ENCODE results near the gene CCKAR. TPM values are rescaled to one million over a fixed set of nuclear protein-coding genes. Genes with fewer than 3 reads are reported as not detected.

Gene CCKAR
- total RNA-seq, 1 donor from 2014 or later: not detected

DNA sequence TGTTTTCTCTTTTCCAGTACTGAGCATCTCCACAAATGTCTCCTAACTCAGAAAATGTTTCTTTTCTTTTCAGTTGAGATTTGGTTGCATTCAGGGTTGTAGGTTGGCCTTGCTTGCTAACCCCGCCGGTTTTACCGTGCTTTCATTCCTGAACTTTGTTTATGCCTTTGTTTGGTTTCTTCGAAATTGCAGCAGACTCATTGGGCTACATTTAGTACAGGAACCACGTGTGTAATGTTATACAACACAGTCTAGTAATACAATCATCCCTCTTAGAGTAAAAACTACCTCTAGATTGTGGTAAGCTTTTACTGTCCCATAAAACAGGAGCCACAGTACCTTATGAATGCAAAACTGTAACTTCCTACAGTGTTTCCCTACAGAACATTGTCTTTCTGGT lies 57.9 kb downstream of the CCKAR start:
- no peak for ATAC-seq
- Histone ChIP-seq H3K36me3 (peaks cover 48% of the 10 kb centered on the region), H3K4me3 (no peak overlapping the region), H3K4me1 (peaks cover 6% of the 10 kb centered on the region), H3K9me3 (no peaks in the 10 kb centered on the region), H3K27me3 (no peaks in the 10 kb centered on the region), H3K27ac (no peak overlapping the region)
- DNase-seq: no peak
- TF ChIP-seq, protein P1, sequence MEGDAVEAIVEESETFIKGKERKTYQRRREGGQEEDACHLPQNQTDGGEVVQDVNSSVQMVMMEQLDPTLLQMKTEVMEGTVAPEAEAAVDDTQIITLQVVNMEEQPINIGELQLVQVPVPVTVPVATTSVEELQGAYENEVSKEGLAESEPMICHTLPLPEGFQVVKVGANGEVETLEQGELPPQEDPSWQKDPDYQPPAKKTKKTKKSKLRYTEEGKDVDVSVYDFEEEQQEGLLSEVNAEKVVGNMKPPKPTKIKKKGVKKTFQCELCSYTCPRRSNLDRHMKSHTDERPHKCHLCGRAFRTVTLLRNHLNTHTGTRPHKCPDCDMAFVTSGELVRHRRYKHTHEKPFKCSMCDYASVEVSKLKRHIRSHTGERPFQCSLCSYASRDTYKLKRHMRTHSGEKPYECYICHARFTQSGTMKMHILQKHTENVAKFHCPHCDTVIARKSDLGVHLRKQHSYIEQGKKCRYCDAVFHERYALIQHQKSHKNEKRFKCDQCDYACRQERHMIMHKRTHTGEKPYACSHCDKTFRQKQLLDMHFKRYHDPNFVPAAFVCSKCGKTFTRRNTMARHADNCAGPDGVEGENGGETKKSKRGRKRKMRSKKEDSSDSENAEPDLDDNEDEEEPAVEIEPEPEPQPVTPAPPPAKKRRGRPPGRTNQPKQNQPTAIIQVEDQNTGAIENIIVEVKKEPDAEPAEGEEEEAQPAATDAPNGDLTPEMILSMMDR (IDR thresholded peaks at IDR 0.05): no peak
- intact Hi-C loops (cut with DNase I): no loop called here

DNA sequence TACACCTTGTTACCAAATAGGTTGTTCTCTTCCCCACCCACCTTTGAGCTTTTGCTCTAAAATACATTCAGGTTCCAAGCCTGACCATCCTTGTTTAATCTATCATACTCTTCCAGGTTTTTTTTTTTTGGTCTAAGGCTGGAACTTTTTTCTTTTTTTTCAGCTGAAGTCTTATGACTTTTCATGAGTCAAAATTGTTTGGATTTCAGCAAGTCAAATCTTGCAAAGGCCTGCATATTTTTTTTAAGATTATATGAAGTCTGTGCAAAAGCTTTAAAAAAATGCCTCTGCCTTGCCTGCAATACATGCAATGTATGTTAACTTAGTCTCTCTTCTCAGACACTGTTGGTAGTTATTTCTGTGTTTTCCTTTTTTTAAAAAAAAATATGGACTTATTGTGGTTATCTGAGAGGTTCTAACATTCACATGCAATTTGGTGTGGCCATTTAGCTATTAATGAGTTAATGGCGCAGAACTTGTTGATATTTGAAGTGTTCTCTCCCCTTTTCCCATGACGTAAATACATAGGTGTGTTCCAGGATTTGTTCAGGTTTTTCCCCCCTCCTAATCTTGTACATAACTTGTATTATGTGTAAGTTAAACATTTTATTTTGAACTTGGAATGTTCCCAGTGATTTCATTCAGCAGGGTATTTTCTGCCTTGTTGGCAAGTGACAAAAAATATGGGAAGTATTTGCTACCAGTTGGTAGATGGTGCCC lies 58.7 kb downstream of the CCKAR start:
- DNase-seq (no peak), ATAC-seq (no peak)
- H3K36me3 ChIP-seq: peaks cover 49% of the 10 kb centered on the region
- no peak overlapping the region for H3K4me3 ChIP-seq
- TF ChIP-seq, protein P1 (IDR thresholded peaks at IDR 0.05): no peak
- intact Hi-C loops (cut with DNase I): no loop called here
- H3K27ac ChIP-seq: no peak overlapping the region
- H3K27me3 ChIP-seq: no peaks in the 10 kb centered on the region
- H3K9me3 ChIP-seq: no peaks in the 10 kb centered on the region
- H3K4me1 ChIP-seq: peaks cover 6% of the 10 kb centered on the region

Other genes starting within 250 kb of the CCKAR start
- 86.2 TPM for gene RBPJ, start 169.5 kb downstream of the CCKAR start, total RNA-seq
- gene TBC1D19, start 93.6 kb upstream of the CCKAR start, total RNA-seq: 10.0 TPM

Measured in upper lobe of right lung (tissue), 1 donor.